Loucy (cell line): ENCODE results near the gene SLC7A1.

Experiments
- H2AFZ ChIP-seq: fragments of 200-600 bp; sonication (generic); 2 replicates; pipeline ENCODE4 v1.6.0; 2016; ENCODE audit warnings: antibody characterized with exemption, mild to moderate bottlenecking, low read length, moderate library complexity
- H3F3A ChIP-seq: fragments of 200-600 bp; 2 replicates; pipeline ENCODE4 v1.6.0; 2016; ENCODE audit warnings: antibody characterized with exemption, low read depth, mild to moderate bottlenecking
- H3K27me3 ChIP-seq: fragments of 200-600 bp; sonication (generic); 2 replicates; pipeline ENCODE4 v1.6.1; 2014; ENCODE audit warnings: low read length, mild to moderate bottlenecking; ENCODE audit not compliant: insufficient read depth, poor library complexity, severe bottlenecking
- H3K36me3 ChIP-seq: fragments of 200-600 bp; sonication (generic); 2 replicates; pipeline ENCODE4 v1.6.1; 2016; ENCODE audit warnings: low read length; ENCODE audit not compliant: insufficient read depth
- H3K4me1 ChIP-seq: fragments of 200-600 bp; sonication (generic); 2 replicates; pipeline ENCODE4 v1.5.1; 2014; ENCODE audit warnings: low read length, mild to moderate bottlenecking; ENCODE audit not compliant: insufficient read depth, poor library complexity, severe bottlenecking
- H3K4me2 ChIP-seq: fragments of 200-600 bp; sonication (generic); 2 replicates; pipeline ENCODE4 v1.6.0; 2014; ENCODE audit warnings: antibody characterized with exemption, low read length, low read depth, mild to moderate bottlenecking; ENCODE audit not compliant: poor library complexity, severe bottlenecking
- H3K4me3 ChIP-seq: fragments of 200-600 bp; sonication (generic); 2 replicates; pipeline ENCODE4 v1.5.1; 2014; ENCODE audit warnings: low read length, mild to moderate bottlenecking, mixed read lengths; ENCODE audit not compliant: poor library complexity, severe bottlenecking
- H3K79me2 ChIP-seq: fragments of 200-600 bp; sonication (generic); 2 replicates; pipeline ENCODE4 v1.6.1; 2014; ENCODE audit warnings: low read length; ENCODE audit not compliant: insufficient read depth
- H3K9ac ChIP-seq: fragments of 200-600 bp; sonication (generic); 2 replicates; pipeline ENCODE4 v1.6.0; 2014; ENCODE audit warnings: mild to moderate bottlenecking, low read depth, low read length, moderate library complexity; ENCODE audit not compliant: poor library complexity, severe bottlenecking
- H3K9me2 ChIP-seq: fragments of 200-600 bp; sonication (generic); replicated peaks from 2 replicates; pipeline ENCODE4 v1.6.1; 2016; ENCODE audit warnings: low read depth, low read length, mixed read lengths
- H3K9me3 ChIP-seq: fragments of 200-600 bp; sonication (generic); 2 replicates; pipeline ENCODE4 v1.6.1; 2014; ENCODE audit warnings: mild to moderate bottlenecking, antibody characterized with exemption, low read length, low read depth; ENCODE audit not compliant: insufficient read depth
- H4K20me1 ChIP-seq: fragments of 200-600 bp; sonication (generic); 2 replicates; pipeline ENCODE4 v1.6.0; 2014; ENCODE audit warnings: antibody characterized with exemption, low read length, mild to moderate bottlenecking; ENCODE audit not compliant: insufficient read depth, poor library complexity, severe bottlenecking
- EZH2phosphoT487 ChIP-seq: fragments of 200-600 bp; IDR thresholded peaks from 2 replicates; pipeline ENCODE4 v1.6.1; 2018; ENCODE audit warnings: antibody characterized with exemption, mild to moderate bottlenecking, moderate library complexity, borderline replicate concordance
- TF ChIP-seq, protein P1 (sequence below): fragments of 200-600 bp; sonication (generic); conservative IDR thresholded peaks from 2 replicates; pipeline ENCODE4 v1.5.1; 2014; ENCODE audit warnings: mild to moderate bottlenecking, antibody characterized with exemption, low read length

SLC7A1 gene

DNA sequence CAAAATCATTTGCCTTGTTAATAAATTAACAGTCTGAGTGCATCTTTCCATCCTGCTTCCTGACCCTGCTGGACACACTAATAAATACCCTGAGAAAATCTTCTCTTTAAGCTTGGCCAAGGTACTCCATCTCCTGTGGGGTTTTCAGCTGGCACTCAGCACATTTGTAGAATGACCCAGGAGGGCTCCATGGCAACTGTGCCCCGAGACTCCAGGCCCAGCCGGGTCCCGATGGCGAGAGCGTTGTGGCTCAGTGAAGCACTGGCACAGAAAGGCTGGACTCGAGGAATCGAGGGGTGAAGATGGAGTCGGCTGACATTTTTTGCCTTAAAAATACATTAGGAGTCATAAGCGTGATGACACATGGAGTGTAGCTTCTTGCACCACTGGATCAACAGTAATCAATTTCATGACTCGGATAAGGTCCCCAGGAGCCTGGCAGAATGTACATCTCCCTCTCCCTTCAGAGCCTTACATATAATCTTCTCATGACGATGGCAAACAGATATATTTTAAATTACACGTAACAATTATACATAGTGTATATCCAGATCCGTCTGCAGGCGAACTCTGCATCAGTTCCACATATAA lies 85.4 kb downstream of the SLC7A1 start:
- peaks cover 3% of the 10 kb centered on the region for H4K20me1 ChIP-seq
- TF ChIP-seq EZH2phosphoT487, result no peak
- TF ChIP-seq, protein P1, sequence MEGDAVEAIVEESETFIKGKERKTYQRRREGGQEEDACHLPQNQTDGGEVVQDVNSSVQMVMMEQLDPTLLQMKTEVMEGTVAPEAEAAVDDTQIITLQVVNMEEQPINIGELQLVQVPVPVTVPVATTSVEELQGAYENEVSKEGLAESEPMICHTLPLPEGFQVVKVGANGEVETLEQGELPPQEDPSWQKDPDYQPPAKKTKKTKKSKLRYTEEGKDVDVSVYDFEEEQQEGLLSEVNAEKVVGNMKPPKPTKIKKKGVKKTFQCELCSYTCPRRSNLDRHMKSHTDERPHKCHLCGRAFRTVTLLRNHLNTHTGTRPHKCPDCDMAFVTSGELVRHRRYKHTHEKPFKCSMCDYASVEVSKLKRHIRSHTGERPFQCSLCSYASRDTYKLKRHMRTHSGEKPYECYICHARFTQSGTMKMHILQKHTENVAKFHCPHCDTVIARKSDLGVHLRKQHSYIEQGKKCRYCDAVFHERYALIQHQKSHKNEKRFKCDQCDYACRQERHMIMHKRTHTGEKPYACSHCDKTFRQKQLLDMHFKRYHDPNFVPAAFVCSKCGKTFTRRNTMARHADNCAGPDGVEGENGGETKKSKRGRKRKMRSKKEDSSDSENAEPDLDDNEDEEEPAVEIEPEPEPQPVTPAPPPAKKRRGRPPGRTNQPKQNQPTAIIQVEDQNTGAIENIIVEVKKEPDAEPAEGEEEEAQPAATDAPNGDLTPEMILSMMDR, result no peak
- H3K4me2 ChIP-seq, result no peak overlapping the region
- no peaks in the 10 kb centered on the region for H3K79me2 ChIP-seq
- no peaks in the 10 kb centered on the region for H3F3A ChIP-seq
- H3K36me3 ChIP-seq, result peaks cover 43% of the 10 kb centered on the region; the same call in 1 of the 2 replicates
- H3K4me3 ChIP-seq, result no peak overlapping the region
- no peaks in the 10 kb centered on the region for H3K9me2 ChIP-seq
- no peak overlapping the region for H3K9ac ChIP-seq
- H2AFZ ChIP-seq, result no peak overlapping the region
- no peaks in the 10 kb centered on the region for H3K27me3 ChIP-seq
- no peaks in the 10 kb centered on the region for H3K9me3 ChIP-seq
- H3K4me1 ChIP-seq, result peaks cover 3% of the 10 kb centered on the region

DNA sequence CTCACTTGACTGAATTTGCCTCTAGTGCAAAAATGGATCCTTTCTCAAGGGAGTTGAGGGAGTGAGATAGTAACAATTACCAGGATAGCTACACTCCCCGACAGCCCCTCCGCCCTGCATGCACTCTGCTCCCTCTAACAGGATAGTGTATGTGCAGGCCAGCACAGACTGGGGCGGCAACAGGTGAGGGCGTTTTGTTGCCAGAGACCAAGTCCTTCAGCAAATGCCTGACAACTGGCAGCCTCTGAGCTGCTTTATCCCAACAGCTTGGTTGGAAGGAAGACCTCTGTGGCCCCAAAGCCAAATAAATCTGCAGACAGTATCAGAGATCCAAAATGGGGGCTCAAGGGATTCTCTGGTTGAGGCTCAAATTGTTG lies 86.6 kb downstream of the SLC7A1 start:
- H3K4me3 ChIP-seq, result no peak overlapping the region
- no peaks in the 10 kb centered on the region for H3F3A ChIP-seq
- no peaks in the 10 kb centered on the region for H3K9me3 ChIP-seq

DNA sequence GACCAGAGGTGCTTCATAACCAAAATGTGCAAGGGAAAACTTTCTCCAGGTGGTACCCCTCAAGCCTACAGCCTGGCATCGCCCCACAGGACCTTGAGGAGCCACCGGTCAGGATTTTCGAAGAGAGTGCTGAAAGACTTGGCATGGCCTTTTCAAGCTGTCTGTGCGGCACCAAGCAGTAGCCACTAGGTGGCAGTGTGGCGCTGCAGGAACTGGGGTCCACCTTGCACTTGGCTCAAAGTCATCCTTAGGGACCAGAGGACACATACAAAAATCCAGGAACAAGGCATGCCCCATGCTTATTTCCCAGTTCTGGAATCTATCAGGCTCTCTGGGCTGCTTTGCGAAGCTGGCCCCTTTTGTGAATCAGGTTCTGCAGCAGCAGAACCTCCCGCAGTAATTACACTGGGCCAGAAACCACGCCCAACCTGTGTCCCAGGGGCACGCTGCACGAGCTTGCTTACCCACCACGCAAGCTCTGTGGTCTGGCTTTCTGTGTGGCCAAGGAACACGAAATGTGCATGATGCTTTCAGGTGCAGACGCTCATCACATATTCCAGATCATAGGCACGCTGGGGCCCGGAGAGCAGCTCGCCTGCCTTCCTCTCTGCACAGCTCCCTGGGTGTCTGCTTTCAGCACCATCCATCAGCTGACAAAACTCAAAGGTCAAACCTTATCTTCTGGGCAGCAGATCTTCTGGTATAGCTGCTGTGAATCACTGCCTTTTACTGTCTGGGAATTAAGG lies 87.2 kb downstream of the SLC7A1 start:
- no peaks in the 10 kb centered on the region for H3K79me2 ChIP-seq
- no peaks in the 10 kb centered on the region for H3K9me3 ChIP-seq
- peaks cover 3% of the 10 kb centered on the region for H4K20me1 ChIP-seq
- TF ChIP-seq, protein P1, result peak; percentile 99
- no peak for TF ChIP-seq EZH2phosphoT487
- H3K4me2 ChIP-seq, result no peak overlapping the region
- H3K9me2 ChIP-seq, result no peaks in the 10 kb centered on the region
- no peaks in the 10 kb centered on the region for H3F3A ChIP-seq
- peaks cover 3% of the 10 kb centered on the region for H3K4me1 ChIP-seq
- H2AFZ ChIP-seq, result no peak overlapping the region
- H3K36me3 ChIP-seq, result peaks cover 25% of the 10 kb centered on the region; the same call in 1 of the 2 replicates
- no peak overlapping the region for H3K9ac ChIP-seq
- no peak overlapping the region for H3K4me3 ChIP-seq
- no peaks in the 10 kb centered on the region for H3K27me3 ChIP-seq

More for the DNA sequence above, 86.6 kb downstream of the SLC7A1 start:
- no peaks in the 10 kb centered on the region for H3K79me2 ChIP-seq
- H3K27me3 ChIP-seq, result no peaks in the 10 kb centered on the region
- H2AFZ ChIP-seq, result no peak overlapping the region
- peaks cover 31% of the 10 kb centered on the region; the same call in 1 of the 2 replicates for H3K36me3 ChIP-seq
- H4K20me1 ChIP-seq, result peaks cover 3% of the 10 kb centered on the region
- H3K9ac ChIP-seq, result no peak overlapping the region
- no peaks in the 10 kb centered on the region for H3K9me2 ChIP-seq
- peaks cover 3% of the 10 kb centered on the region for H3K4me1 ChIP-seq
- no peak for TF ChIP-seq EZH2phosphoT487
- TF ChIP-seq, protein P1, result no peak
- no peak overlapping the region for H3K4me2 ChIP-seq
